GM19035 (cell line): ENCODE data around the gene SUPT3H.

Experiments
- ATAC-seq: cut with Tn5 transposase; IDR thresholded peaks from one replicate; pipeline ENCODE4 v1.9.1; 2021; ENCODE audit not compliant: unreplicated experiment

The SUPT3H gene

DNA sequence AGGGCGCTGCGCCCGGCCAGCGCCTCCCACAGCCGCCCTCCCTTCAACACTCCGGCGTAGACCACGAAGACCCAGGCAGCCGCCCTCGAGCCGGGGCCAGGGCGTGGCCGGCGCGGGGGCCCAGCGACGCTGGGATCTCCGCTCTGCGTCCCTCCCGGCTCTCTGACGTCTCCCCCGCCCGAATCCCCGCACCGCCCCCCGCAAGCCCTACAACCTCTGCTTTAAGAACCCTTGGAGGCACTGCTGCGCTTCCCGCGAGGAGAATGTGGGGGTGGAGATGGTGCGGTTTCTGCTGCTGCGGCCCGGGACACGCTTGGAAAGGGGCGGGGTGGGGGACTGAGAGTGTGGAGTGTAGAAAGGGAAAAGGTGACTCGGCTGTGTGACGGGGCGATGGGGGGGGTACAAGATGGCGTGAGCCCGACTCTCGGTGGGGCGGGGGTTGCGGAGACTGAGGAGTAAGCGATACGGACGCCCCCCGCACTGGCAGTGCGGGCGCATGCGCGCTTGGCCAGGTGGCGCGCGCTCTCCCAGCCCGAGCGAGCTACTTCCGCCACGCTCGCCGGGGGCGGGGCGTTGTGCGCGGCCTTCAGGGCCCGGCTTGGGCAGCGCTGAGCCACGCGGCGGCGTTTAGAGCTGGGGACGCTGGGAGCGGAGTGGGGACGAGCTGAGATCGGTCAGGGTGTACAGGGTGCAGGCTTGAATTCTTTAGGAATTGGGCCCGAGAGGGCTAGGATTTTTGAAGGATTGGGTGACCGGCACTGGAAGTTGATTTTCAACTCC is at the start of gene SUPT3H:
Gene SUPT3H, minus strand, starts transcription at position 381 of the 780 bp plus-strand sequence.
- ATAC-seq = peak; percentile 94

- no peak for ATAC-seq
Observed at GRCh38 chr6:45426251-45426650, 48.5 kb upstream of the SUPT3H start.

GRCh38 chr6:45424451-45424861 is 46.7 kb upstream of the SUPT3H start:
- no peak for ATAC-seq

GRCh38 chr6:45423824-45424450 is 46.2 kb upstream of the SUPT3H start:
- no peak for ATAC-seq

DNA sequence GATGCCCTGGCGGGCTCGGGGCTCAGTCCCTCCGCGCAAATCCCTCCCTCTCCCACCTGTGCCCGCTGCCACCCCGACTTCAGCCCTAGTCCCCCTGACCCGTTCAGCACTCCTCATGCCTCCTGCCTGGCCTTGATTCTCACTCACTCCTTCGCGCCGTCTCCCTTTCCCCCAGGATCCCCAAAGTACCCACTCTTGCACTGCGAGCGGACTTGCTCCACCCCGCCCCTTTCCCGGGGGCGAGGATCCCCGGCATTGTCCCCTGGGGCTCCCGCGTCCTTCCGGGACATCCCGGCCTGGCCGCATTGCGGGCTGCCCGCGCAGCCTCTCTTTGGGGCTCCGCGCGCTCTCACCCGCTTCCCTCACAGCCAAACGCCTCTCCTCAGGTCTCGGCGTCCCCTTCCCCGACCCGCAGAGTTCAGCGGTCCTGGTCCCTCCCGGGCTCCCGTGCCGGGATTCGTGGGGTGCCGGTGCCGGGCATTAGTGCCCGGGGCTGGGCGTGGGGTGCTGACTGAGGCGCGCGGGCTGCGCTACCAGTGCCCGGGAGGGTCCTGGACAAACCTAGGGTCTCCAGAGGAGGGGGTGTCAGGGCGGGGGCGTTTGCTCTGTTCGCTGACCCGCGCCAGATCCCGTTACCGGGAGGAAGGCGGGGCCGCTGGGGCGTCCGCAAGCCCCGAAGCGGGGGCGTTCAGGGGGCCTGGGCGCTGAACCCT is 45.5 kb upstream of the SUPT3H start:
- ATAC-seq = no peak

- no peak for ATAC-seq
Observed at GRCh38 chr6:45422503-45423110, 44.9 kb upstream of the SUPT3H start.

- ATAC-seq = peak; percentile 45
Observed at GRCh38 chr6:45421709-45422502, 44.2 kb upstream of the SUPT3H start.

- ATAC-seq = no peak
Observed at GRCh38 chr6:45420909-45421708, 43.4 kb upstream of the SUPT3H start.

GRCh38 chr6:45420083-45420908 is 42.6 kb upstream of the SUPT3H start:
- no peak for ATAC-seq

DNA sequence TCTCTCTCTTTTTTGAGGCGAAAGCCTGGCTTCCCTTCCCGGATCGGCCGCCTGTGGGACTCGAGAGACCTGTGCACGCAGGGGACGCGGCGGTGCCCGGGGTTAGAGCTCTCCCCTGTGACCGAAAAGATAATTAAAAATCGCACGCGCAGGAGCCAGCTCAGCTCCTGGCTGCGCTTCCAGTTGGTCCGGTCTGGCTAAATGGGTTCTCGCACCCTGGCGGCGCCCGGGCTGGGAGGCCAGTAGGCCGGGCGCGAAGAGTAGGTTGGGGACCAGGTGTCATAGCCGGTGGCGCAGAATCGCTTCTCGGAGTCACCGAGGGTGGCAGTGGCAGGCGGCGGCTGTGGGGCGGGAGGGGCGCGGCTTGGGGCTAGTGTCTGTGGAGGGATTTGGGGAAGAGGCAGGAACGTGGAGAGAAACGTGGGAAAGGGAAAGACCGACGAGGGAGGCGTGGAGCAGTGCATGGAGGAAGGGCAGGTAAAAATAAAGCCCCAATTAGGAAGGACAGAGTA is 41.9 kb upstream of the SUPT3H start:
- no peak for ATAC-seq

DNA sequence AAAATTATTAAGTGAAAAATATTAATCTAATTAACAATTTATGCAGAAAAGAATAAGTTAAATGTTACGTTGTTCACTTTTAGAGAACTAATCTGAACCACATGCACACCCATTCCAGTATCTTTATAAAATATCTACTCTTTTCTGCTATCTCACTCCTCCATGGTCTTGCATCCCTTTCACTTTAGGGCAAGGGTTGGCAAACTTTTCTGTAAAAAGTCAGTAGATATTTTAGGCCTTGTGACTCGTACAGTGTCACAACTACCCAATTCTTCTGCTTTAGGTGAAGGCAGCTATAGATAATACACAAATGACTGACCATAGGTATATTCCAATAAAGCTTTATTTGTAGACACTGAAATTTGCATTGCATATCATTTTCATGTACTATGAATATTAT is 39.7 kb upstream of the SUPT3H start:
- ATAC-seq = no peak

DNA sequence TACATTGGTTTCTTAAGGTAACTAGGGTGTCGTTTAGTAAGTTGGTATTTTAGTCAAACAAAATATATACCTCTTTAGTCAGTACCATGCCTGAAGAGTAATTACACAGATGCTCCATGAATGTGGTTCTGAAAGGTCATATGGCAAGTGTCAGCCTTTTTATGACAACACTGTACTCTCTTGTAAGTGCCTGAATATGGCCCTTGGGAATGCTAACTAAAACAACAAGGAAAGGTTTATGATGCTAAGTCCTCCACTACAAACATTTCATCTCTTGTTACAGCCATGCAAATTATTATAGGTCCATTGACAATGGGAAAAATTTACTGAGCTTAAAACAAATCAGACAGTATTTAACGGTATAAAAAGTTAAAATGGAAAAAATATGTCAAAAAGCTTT is 39.0 kb upstream of the SUPT3H start:
- ATAC-seq = no peak

DNA sequence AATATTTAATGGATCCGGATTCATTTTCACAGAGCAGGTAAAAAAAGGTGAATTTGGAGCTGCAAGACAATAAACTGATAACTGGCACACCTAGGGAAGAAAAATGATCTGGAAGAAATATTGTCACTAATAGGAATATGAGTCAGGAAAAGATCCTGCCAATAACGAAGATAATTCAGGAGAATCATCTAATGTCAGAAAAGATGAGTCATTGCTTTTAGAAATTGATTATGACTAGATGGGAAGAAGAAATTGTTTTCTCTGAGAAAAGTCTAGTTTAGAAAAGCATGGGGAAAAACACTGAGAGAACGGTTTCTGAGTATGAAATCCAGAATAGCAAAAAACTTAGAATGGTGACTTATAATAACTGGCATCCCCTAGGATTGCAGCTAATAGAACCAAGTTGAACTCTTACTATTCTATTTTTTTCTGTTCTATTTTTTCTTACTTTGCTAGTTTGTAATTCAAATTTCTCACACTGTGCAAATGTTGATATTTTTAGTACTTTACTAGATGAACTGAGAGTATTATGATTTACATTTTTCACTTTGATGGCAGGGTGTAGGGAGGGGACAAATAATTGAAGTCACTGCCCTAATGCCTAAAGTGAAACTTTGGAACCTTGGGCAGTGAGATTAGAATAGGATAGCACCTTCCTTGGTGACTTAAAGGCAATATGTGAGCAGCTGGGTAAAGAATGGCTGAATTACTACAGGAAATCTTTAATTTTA is 38.2 kb upstream of the SUPT3H start:
- no peak for ATAC-seq

GRCh38 chr6:45415315-45415714 is 37.6 kb upstream of the SUPT3H start:
- ATAC-seq = no peak

GRCh38 chr6:45411959-45412358 is 34.2 kb upstream of the SUPT3H start:
- ATAC-seq = no peak

DNA sequence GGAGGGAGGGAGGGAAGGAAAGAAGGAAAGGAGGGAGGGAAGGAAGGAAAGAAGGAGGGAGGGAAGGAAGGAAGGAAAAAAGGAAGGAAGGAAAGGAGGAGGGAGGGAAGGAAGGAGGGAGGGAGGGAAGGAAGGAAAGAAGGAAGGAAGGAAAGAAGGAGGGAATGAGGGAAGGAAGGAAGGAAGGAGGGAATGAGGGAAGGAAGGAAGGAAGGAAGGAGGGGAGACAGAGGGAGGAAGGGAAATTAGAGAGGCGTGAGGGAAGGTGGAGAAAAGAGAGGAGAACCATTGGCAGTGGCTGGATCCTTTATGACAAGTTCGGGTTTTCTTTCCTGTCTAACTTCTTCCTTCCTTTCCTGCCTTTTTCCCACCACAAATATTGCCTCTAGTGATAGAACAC is 22.3 kb upstream of the SUPT3H start:
- ATAC-seq = no peak

- no peak for ATAC-seq
Observed at GRCh38 chr6:45398075-45398813, 20.5 kb upstream of the SUPT3H start.
